NCI-H2171 treated with DMSO at 0.1 percent for 48 hours (cell line): Measurements from ENCODE around the gene GLI2.

Source experiments
- DNase-seq: peaks from one replicate; lab custom pipeline; 2025; lab: John Stamatoyannopoulos, UW

Gene GLI2

GRCh38 chr2:120712180-120712681 is 23.4 kb upstream of the GLI2 start:
- DNase-seq, result peak; percentile 98

- DNase-seq, result no peak
Observed at GRCh38 chr2:120715353-120715752, 20.3 kb upstream of the GLI2 start.

- peak; percentile 42 for DNase-seq
Observed at GRCh38 chr2:120715941-120716340, 19.7 kb upstream of the GLI2 start.

- DNase-seq, result no peak
Observed at GRCh38 chr2:120716641-120717585, 18.8 kb upstream of the GLI2 start.

DNA sequence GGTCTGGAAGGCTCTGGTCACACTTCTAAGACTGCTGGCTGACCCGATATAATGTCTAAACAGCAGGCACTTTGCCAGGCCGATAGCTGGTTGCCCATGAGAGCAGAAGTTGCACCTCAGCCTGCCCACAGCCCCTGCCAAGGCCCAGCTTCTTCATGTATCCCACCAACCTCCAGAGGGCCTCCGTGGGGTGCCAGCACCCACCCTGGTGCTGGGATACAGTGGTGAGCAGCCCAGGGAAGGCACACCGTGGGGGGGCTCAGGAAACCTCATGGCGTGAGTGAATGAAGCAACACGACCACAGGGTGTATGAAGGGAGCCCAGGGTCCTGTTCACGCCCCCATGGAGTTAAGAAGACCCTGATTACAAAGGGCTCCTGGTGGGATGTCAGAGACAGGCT is 16.2 kb upstream of the GLI2 start:
- no peak for DNase-seq

DNA sequence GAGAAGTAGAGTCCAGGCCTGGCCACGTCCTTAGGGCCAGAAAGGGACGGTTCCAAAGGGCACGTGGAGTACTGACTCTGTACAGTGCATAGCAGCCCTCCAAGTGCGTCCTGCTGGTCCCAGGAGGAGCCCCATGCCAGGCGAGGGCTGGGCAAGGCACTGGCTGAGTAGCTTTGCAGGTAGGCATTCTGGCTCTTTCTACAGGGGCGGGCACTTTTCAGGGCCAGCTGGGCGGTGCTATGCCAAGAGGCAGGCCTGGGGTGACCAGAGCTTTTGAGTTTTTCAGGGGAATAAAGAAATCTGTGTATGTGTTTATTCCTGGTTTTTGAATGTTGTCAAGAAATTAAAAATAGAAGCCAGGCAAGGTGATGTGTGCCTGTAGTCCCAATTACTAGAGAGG is 15.4 kb upstream of the GLI2 start:
- DNase-seq, result no peak

DNA sequence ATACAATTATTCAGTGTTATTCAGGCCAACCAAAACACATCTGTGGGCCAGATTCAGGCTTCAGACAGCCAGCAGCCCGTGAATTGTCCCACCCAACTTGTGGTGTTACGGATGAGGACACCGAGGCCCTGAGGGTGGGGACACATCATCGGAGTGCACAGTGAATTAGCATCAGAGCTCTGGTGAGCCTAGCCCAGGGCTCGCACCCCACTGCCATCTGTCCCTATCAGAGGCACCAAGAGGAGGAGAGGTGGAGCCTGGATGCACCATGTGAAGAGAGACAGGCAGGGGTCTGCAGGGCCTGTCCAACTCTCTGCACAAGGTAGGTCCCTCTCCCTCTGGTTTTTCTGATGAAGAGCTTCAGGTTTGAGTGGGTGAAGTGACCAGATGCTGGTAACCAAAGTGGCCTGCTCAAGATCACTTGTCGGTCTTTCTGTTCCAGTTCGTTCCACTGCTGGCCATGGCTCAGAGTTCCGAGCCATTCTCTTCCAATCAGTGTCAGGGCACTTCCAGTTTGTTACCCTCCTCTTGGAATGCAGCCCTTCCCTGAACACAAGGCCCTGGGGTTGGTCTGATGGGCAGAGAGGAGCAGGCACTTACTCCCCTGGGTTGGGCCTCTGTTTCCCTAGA is 14.8 kb upstream of the GLI2 start:
- DNase-seq, result no peak

- no peak for DNase-seq
Observed at GRCh38 chr2:120722246-120722567, 13.5 kb upstream of the GLI2 start.

- no peak for DNase-seq
Observed at GRCh38 chr2:120722568-120723421, 12.9 kb upstream of the GLI2 start.

GRCh38 chr2:120726245-120726644 is 9.4 kb upstream of the GLI2 start:
- no peak for DNase-seq

DNA sequence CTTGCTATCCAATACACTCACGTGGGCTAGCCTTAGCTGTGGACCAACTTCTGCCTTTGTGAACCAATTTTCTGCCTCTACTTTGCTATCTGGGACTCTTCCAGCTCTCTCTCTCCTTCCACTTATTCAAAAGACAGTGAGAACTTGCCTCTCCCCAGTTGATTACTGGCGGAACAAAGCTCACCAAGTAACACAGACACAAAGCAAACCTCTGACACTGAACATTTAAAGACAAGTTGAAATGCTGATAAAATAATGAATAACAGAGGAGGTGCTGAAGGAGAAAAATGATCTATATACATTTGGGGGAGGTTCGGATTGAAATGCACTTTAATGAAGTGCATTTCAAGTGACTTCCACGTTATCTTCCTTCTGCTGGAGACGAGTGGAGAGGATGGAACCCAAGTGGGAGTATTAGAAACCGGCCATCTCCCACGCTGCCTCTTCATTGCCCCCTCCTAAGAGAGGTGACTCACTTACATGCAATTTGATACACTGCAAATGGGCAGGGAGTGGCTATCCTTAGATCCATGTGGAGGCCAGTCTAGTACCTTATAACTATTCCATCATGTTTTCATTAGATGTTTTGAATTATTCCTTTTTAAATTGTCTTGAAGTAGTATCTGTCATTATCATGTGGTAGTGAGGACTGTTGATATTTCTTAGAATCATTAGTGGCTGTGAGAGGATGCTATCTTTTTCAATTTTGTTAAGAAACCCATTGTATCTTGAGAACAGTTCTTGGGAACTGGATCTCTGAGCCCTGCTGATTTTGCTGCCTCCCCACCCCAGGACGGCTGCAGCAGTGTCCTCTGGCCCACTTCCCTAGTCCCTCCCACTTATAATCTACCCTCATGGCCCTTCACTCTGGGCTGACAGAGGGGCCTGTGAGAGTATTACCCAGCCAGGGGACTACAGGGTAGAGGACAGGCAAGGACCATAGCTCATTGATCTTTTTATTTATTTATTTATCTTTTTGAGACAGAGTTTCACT is 6.0 kb upstream of the GLI2 start:
- DNase-seq, result no peak

GRCh38 chr2:120731175-120731574 is 4.5 kb upstream of the GLI2 start:
- DNase-seq, result no peak

- DNase-seq, result no peak
Observed at GRCh38 chr2:120732506-120733237, 3.0 kb upstream of the GLI2 start.

- DNase-seq, result no peak
Observed at GRCh38 chr2:120733238-120733932, 2.3 kb upstream of the GLI2 start.

DNA sequence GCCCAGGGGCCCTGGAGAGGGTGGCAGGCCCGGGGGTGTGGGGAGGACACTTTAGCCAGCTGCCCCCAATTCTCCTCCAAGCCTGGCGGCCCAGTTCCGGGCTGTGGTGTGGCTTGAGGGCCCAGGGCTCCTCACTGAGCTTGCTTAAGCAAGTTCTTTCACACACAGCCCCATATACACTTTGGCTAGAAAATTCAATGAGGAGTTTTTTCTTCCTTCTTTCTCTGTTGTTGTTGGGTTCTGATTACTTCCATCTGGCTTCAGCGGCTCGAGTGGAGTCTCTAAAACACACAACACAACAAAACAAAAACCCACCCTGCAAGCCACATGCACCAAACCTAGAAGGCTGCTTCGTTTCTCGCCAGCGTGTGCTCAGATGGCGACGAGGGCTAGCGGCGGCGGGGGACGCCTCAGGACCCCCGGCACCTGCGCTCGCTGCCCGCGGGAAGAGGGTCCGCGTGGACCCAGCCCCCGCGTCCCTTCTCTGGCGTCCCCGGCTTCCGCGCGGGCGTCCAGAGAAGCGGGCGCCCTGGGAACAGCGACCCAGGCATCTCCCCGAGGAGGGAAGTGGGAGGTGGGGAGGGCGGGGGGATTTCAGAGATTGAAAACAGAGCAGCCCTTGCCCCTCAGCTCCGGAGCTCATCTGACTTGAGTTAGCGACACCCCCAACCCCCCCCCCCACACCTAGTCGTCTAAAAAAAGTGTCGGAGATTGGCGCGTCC is 577 bp upstream of the GLI2 start:
- DNase-seq, result peak; percentile 24

GRCh38 chr2:120736202-120736623 is 545 bp downstream of the GLI2 start:
- no peak for DNase-seq

DNA sequence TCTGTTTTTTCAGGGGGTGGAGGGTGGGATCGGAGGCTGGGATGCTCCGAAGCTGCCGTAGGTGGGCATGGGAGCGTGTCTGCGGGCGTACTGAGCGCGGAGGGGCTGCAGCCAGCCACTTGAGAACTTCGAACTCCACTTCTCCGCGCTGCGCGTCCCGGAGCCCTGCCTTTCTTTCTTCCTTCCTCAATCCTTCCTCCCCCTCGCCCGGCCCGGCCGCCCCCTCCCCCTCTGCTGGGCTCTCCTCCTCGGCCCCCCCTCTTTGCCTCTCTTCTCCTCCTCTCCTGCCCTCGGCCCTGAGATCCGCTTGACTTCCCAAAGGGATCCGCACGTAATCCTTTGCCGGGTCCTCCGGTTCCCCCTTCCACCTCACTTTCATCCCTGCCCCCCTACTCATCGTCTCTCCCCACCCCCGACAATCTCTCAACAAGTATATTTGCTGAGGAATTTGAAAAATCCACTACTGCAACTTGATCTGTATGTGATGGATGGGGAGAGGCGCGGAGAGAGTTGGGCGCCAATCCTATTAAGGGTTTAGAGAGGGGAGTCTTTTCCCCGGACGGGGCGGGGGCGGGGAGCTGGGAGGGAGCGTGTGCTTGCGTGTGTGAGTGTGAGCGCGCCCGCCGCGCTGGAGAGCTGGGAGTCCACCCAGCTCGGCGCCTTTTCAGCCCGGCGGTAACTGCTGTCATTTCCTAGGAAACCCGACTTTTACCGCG is 1.1 kb downstream of the GLI2 start:
- DNase-seq, result peak; percentile 57

- peak; percentile 51 for DNase-seq
Observed at GRCh38 chr2:120737340-120738101, 1.9 kb downstream of the GLI2 start.
